GM12864 (cell line): ENCODE results near the gene ATIC.

Experiments
- DNase-seq: peaks from one replicate; pipeline ENCODE4 v3.0.0-alpha.2; 2011; ENCODE audit warnings: low read depth
- H3K4me3 ChIP-seq: 2 replicates; pipeline ENCODE4 v1.5.1; 2011; ENCODE audit warnings: mild to moderate bottlenecking, low read depth, low read length, control low read depth
- TF ChIP-seq, protein P1 (sequence below): IDR thresholded peaks from 2 replicates; pipeline ENCODE4 v1.5.1; 2011; ENCODE audit warnings: low read depth, mild to moderate bottlenecking, moderate library complexity, low read length, control low read depth, inconsistent platforms; ENCODE audit errors: missing control alignments

ATIC gene

DNA sequence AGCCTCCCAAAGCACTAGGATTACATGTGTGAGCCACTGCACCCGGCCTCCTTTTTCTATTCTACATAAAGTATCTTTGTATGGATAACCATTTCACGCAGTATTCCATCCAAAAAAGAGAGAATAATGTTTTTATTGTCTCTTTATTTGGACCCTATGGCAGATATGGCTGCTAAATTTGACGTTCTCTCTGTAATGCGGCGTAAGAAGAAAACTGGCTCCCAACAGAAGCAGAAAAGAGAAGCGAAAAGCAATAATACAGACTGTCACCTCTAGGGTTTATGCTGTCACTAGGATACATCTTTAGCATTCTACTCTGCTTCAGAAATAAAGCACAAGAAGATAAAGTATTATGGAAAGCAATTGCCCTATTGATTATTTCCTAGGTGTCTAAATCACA, 68.1 kb downstream of the ATIC start:
- no peak for DNase-seq
- no peak overlapping the region for H3K4me3 ChIP-seq
- TF ChIP-seq, protein P1, sequence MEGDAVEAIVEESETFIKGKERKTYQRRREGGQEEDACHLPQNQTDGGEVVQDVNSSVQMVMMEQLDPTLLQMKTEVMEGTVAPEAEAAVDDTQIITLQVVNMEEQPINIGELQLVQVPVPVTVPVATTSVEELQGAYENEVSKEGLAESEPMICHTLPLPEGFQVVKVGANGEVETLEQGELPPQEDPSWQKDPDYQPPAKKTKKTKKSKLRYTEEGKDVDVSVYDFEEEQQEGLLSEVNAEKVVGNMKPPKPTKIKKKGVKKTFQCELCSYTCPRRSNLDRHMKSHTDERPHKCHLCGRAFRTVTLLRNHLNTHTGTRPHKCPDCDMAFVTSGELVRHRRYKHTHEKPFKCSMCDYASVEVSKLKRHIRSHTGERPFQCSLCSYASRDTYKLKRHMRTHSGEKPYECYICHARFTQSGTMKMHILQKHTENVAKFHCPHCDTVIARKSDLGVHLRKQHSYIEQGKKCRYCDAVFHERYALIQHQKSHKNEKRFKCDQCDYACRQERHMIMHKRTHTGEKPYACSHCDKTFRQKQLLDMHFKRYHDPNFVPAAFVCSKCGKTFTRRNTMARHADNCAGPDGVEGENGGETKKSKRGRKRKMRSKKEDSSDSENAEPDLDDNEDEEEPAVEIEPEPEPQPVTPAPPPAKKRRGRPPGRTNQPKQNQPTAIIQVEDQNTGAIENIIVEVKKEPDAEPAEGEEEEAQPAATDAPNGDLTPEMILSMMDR = no peak

DNA sequence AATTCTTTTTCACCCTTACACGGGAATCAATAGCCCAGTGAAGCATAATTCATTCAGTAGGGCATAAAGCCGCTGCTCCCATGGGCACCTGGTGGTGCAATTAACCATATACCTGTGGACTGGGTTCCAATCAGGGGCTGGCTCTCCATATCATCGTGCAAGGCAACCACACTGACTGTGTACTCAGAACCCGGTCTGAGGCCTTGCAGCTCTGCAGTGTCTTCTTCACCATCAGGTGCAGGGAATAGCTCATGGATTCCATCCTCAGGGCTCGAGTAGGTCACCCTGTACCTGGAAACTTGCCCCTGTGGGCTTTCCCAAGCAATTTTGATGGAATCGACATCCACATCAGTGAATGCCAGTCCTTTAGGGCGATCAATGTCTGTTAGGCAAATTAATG, 68.8 kb downstream of the ATIC start:
- TF ChIP-seq, protein P1 = no peak
- H3K4me3 ChIP-seq = no peak overlapping the region
- DNase-seq = no peak

DNA sequence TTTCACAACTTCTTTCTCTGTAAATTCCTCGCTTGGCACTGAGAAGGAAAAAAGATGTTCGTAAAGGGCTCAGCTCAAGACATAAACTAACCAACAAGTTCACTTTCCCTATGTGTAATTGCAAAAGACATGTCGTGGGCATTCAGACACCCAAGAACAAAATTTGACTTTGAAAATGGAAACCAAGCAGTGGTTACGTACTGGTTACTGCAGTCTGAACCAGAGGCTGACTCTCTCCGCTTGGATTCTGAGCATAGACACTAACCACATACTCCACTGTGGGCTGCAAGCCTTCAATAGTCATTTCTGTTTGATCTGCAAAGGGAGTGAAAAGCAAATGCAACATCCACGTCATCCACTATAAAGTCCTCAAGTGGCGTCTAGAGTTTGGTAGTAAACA, 70.2 kb downstream of the ATIC start:
- no peak overlapping the region for H3K4me3 ChIP-seq
- TF ChIP-seq, protein P1 = no peak
- no peak for DNase-seq

DNA sequence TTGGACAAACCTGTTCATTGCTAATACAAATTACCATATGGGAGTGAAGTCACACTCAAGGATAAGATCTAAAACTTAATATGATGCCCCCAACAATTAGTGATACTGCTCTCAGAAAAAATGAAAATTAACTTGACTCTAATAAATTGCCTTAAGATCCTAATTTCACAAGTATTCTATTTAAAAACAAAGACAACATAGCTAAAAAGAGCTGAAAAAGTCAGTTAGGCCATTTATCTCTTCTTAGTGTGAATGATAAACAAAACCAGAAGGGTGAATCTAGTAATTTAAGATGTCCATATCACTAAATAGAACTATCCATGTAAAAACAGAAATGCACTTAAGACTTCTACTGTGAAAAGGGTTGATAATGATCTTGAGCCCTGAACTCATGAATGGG, 70.6 kb downstream of the ATIC start:
- TF ChIP-seq, protein P1 = no peak
- H3K4me3 ChIP-seq = no peak overlapping the region
- no peak for DNase-seq

DNA sequence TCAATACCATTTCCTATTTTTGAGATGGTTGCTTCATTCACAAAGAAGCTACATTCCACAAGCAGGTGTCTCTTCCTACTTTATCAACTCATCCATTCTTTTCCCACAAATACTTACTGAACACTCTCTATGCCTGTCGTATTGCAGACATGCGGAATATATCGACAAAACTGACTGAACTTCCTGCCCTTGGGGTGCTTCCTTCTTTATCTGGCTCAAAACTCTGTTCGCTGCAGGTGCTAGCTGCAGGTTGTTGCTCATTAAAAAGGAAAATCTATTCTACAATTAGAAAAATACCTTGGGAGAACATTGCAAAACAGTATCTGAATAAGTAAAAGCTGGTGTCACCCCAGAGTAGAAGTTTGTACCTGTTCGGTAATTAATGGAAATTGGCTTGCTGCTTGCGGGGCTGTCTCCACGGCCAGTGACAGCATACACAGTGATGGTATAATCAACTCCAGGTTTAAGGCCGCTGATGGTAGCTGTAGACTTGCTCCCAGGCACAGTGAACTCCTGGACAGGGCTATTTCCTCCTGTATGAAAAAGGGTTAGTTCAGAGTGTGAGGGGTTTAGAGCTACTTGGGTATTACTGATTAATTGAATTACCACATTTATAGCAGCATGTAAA, 71.9 kb downstream of the ATIC start:
- DNase-seq = no peak
- TF ChIP-seq, protein P1 = no peak
- H3K4me3 ChIP-seq = no peak overlapping the region

DNA sequence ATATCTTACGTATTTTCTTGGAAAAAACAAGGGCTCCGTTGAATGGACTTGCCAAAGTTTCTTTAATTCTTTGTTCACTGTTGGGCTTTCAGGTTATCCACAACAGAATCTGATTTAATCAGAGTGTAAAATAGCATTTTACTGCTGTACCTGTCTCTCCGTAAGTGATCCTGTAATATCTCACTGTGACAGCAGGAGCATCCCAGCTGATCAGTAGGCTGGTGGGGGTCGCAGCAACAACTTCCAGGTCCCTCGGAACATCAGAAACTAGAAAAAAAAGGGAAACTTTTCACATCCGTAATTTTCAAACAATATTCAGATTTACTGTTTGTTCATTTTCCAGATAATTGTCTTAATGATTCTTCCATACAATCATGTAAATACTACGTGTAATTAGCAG, 72.9 kb downstream of the ATIC start:
- TF ChIP-seq, protein P1 = no peak
- H3K4me3 ChIP-seq = no peak overlapping the region
- no peak for DNase-seq

DNA sequence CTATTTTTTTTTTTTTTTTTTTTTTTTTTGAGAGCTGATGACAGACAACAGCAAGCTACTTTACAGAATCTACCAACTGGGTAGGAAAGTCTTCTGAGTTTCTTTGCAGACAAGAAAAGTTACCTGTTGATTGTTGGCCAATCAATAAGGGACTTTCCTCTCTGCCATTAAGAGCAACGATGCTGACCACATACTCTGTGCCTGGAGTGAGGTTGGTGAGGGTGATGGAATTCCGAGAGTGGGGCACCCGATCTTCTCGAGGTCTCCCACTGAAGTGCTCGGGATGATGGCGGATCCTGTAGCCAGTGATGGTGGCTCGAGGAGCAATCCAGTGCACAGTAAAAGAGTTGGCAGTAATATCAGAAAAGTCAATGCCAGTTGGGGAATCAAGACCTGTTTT, 74.7 kb downstream of the ATIC start:
- no peak overlapping the region for H3K4me3 ChIP-seq
- DNase-seq = no peak
- TF ChIP-seq, protein P1 = no peak
